OCI-LY1 (cell line): ENCODE data around the gene HTR3B.

Source experiments
- CTCF ChIP-seq: fragments of 200-600 bp; sonication (generic), shearing (Covaris generic); IDR thresholded peaks from 2 replicates; pipeline ENCODE4 v1.5.1; 2017; ENCODE audit warnings: mild to moderate bottlenecking, antibody characterized with exemption, low read length, moderate library complexity, mixed read lengths
- EZH2 ChIP-seq: fragments of 200-600 bp; sonication (generic), shearing (Covaris generic); IDR thresholded peaks from 2 replicates; pipeline ENCODE4 v1.8.0; 2017; ENCODE audit warnings: borderline replicate concordance, mixed run types, mild to moderate bottlenecking, antibody characterized with exemption, low read length, moderate library complexity, mixed read lengths

- TF ChIP-seq CTCF (no peak), EZH2 (no peak)
These were observed 47.4 kb upstream of the HTR3B start for GRCh38 chr11:113856966-113857759.
